SIG-M5 (cell line): ENCODE results near the gene INF2.
"Not testable (repeated sequence)": the region's sequence is repeated elsewhere in the genome, so short reads cannot be mapped to it uniquely, and the experiment has no call there.

ENCODE experiments used
- DNase-seq: peaks from one replicate; lab custom pipeline; 2025; lab: John Stamatoyannopoulos, UW

INF2 gene

GRCh38 chr14:104721505-104722431 lies 32.4 kb downstream of the INF2 start:
- no peak for DNase-seq

- DNase-seq: no peak
These were observed 33.7 kb downstream of the INF2 start for GRCh38 chr14:104722938-104723650.

GRCh38 chr14:104723651-104724406 lies 34.4 kb downstream of the INF2 start, which contains the start of gene ADSS1:
Gene ADSS1, plus strand, starts transcription at chr14:104724229. Its CDS starts 42 bp downstream, at chr14:104724271.
- no peak for DNase-seq

- no peak for DNase-seq
These were observed 35.1 kb downstream of the INF2 start for GRCh38 chr14:104724407-104724980.

GRCh38 chr14:104724981-104725771 lies 35.8 kb downstream of the INF2 start:
- DNase-seq: no peak

- DNase-seq: no peak
These were observed 36.5 kb downstream of the INF2 start for GRCh38 chr14:104725772-104726548.

GRCh38 chr14:104726600-104727451 lies 37.4 kb downstream of the INF2 start:
- no peak for DNase-seq

- no peak for DNase-seq
These were observed 39.2 kb downstream of the INF2 start for GRCh38 chr14:104728631-104729030.

GRCh38 chr14:104729176-104729834 lies 39.9 kb downstream of the INF2 start:
- DNase-seq: not testable (repeated sequence)

- DNase-seq: no peak
These were observed 40.4 kb downstream of the INF2 start for GRCh38 chr14:104729835-104730181.

GRCh38 chr14:104730487-104730886 lies 41.1 kb downstream of the INF2 start:
- no peak for DNase-seq

GRCh38 chr14:104731320-104732294 lies 42.2 kb downstream of the INF2 start:
- DNase-seq: no peak

GRCh38 chr14:104732355-104732804 lies 43.0 kb downstream of the INF2 start:
- DNase-seq: no peak

- no peak for DNase-seq
These were observed 43.7 kb downstream of the INF2 start for GRCh38 chr14:104732931-104733681.

GRCh38 chr14:104734051-104734587 lies 44.7 kb downstream of the INF2 start:
- no peak for DNase-seq

GRCh38 chr14:104734601-104734990 lies 45.2 kb downstream of the INF2 start:
- DNase-seq: no peak
